Activated naive CD8-positive, alpha-beta T cell treated with anti-CD3 and anti-CD28 coated beads, Interleukin-2, amount 10 ng/mL, durations not matched to agents 7 days and 5 days (primary cell): Measurements from ENCODE around the gene NMD3. TPM values are rescaled to one million over a fixed set of nuclear protein-coding genes. Genes with fewer than 3 reads are reported as not detected.
A peak's percentile ranks its signal among the peaks of the same experiment; 100 is the strongest.

ENCODE experiments used
- ATAC-seq: fragments of 150-1000 bp; cut with Tn5 transposase; one replicate; pipeline ENCODE4 v1.10.0; 2021; ENCODE audit warnings: low read depth, moderate library complexity
- POLR2A ChIA-PET: fragments of 350-600 bp; sonication (Branson Sonifier 250); formaldehyde crosslinking; loops from one replicate; lab custom pipeline; 2021; ENCODE audit warnings: antibody characterized with exemption; lab: Charles Lee
- DNase-seq: peaks from one replicate; pipeline ENCODE4 v3.0.0; 2021
- H3K27ac Mint-ChIP-seq: one replicate; pipeline ENCODE4 v1.8.0; 2022; ENCODE audit warnings: mild to moderate bottlenecking, mixed read lengths
- H3K27me3 Mint-ChIP-seq: one replicate; pipeline ENCODE4 v1.8.0; 2022; ENCODE audit warnings: mild to moderate bottlenecking, moderate library complexity, mixed read lengths
- H3K36me3 Mint-ChIP-seq: one replicate; pipeline ENCODE4 v1.8.0; 2021; ENCODE audit warnings: mild to moderate bottlenecking, mixed read lengths
- H3K4me1 Mint-ChIP-seq: one replicate; pipeline ENCODE4 v1.8.0; 2021; ENCODE audit warnings: mixed read lengths
- H3K4me3 Mint-ChIP-seq: one replicate; pipeline ENCODE4 v1.8.0; 2022; ENCODE audit warnings: mild to moderate bottlenecking, moderate library complexity, mixed read lengths
- H3K9me3 Mint-ChIP-seq: one replicate; pipeline ENCODE4 v1.8.0; 2021; ENCODE audit warnings: mixed read lengths
- total RNA-seq, 2 experiments: library from RNA; stranded (reverse); gene quantifications; one replicate each; pipeline ENCODE4 v1.2.3, GENCODE V29; 2021

The NMD3 gene
- total RNA-seq, 2 experiments from 2014 or later, result 43.8 to 44.9 TPM

DNA sequence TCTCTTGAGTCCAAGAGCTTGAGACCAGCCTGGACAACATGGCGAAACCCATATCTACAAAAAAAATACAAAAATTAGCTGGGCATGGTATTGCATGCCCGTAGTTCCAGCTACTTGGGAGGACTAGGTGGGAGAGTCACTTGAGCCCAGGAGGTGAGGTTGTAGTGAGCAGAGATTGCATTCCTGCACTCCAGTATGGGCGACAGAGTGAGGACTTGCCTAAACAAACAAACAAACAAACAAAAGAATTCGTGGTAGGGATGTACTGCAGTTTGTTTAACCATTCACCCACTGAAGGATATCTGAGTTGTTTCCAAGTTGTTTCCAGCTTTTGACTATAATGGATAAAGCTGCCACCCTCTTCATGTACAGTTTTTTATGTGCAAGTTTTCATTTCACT lies 7.5 kb upstream of the NMD3 start:
- POLR2A ChIA-PET, result interaction anchor here (1.4 kb wide), 1 partner anchor 8 kb away, joined by 4 read pairs; the partner anchor contains the start of gene NMD3

DNA sequence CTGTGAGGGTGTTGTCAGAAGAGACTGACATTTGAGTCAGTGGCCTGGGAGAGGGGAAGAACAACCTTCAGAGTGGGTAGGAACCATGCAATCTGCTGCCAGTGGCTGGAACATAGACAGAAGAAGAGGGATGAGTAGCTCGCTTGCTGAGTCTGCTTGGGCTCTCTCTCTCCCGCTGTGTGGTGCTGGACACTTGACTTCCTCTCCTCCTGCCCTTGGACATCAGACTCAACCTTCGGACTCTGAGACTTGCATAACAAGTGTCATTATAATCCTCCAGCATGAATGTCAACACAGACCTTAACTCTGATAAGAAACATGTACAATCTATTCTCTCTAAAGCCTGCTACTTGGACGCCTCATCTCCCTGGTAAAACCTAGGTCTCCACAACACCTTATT lies 5.9 kb upstream of the NMD3 start:
- POLR2A ChIA-PET, result no interaction called here
- peaks cover 30% of the 10 kb centered on the region for H3K27me3 Mint-ChIP-seq
- H3K4me3 Mint-ChIP-seq, result no peak overlapping the region
- no peaks in the 10 kb centered on the region for H3K9me3 Mint-ChIP-seq
- H3K27ac Mint-ChIP-seq, result no peak overlapping the region
- peaks cover 2% of the 10 kb centered on the region for H3K4me1 Mint-ChIP-seq
- no peaks in the 10 kb centered on the region for H3K36me3 Mint-ChIP-seq
- ATAC-seq (no peak), DNase-seq (no peak)

More for the DNA sequence above, 7.5 kb upstream of the NMD3 start:
- ATAC-seq, result no peak
- Mint-ChIP-seq H3K4me1 (no peaks in the 10 kb centered on the region), H3K9me3 (no peaks in the 10 kb centered on the region), H3K4me3 (no peak overlapping the region), H3K36me3 (no peaks in the 10 kb centered on the region), H3K27ac (no peak overlapping the region), H3K27me3 (peaks cover 33% of the 10 kb centered on the region)
- DNase-seq, result no peak

DNA sequence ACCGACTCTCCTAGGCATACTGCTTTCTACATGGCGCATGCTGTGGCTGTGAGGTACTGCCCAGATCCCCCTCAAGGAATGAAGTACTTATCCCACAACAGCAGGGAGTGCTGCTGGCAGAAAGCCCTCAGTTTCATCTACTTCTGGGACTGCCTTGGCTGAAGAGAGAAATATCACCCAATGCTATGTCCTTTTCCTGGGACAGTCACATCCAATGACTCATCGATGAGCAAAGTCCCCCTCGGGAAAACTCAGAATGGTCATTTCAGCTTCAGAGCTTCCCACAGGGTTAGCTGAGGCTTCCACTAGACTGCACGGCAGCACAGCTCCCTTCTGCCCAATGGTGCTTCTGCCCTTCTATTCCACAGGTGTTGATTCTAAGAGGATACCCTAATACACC lies 3.6 kb upstream of the NMD3 start:
- POLR2A ChIA-PET, result no interaction called here
- no peak overlapping the region for H3K4me3 Mint-ChIP-seq
- no peak overlapping the region for H3K27ac Mint-ChIP-seq
- H3K9me3 Mint-ChIP-seq, result no peaks in the 10 kb centered on the region
- peaks cover 9% of the 10 kb centered on the region for H3K4me1 Mint-ChIP-seq
- peaks cover 24% of the 10 kb centered on the region for H3K27me3 Mint-ChIP-seq
- DNase-seq (no peak), ATAC-seq (no peak)
- H3K36me3 Mint-ChIP-seq, result no peaks in the 10 kb centered on the region

DNA sequence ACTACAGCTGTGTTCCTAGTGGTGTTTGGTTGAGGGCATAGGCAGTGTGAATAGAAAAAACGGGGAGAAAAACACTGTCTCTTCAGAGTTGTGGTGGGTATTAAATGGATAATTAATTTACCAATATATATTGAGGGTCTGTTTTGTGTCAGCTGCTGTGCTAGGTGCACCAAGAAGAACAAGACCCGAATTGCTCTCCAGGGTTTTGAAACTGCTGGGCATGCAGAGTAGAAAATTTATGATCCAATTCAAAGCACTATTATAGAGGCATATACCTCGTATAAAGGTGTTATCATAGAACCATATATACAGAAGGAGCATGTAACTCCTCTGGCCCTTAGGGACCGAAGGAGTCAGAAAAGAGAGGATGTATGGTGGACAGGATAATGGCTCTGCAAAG lies 1.6 kb upstream of the NMD3 start:
- DNase-seq (no peak), ATAC-seq (no peak)
- Mint-ChIP-seq H3K27me3 (peaks cover 18% of the 10 kb centered on the region), H3K4me1 (peaks cover 20% of the 10 kb centered on the region), H3K27ac (no peak overlapping the region), H3K36me3 (peaks cover 7% of the 10 kb centered on the region), H3K4me3 (peak overlapping the region; percentile 17), H3K9me3 (no peaks in the 10 kb centered on the region)
- POLR2A ChIA-PET, result no interaction called here

DNA sequence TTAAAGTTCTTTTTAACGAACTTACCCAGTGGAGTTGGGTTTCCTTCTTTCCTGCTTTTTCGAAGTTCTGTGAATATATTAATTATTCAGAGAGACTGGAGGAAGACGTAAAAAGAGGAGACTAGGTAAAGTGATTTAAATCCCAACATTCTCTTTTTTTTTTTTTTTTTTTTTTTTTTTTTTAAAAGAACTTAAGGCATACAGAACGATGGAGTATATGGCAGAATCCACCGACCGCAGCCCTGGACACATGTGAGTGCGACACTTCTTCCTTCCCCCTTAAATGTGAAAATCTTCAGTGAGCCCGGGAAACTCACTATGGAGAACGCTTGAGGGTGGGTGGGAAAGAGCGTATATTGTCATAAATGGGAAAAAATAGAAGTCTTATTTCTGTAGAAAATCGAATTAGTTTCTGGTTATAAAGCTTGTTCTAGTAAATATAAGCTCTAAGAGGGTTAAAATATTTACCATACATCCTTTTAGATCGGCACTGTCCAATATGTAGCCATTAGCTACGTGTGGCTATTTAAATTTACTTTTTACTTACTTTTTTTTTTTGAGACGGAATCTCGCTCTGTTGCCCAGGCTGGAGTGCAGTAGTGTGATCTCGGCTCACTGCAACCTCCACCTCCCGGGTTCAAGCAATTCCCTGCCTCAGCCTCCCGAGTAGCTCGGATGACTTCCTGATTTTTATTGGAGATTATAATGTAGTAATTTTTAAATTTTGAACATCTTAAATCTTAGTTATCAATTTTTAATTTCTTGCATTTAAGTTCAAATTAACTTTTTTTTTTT lies 892 bp downstream of the NMD3 start:
- H3K9me3 Mint-ChIP-seq, result no peaks in the 10 kb centered on the region
- peaks cover 1% of the 10 kb centered on the region for H3K27me3 Mint-ChIP-seq
- peak overlapping the region; percentile 85 for H3K4me3 Mint-ChIP-seq
- H3K27ac Mint-ChIP-seq, result peak overlapping the region; percentile 94
- DNase-seq (no peak), ATAC-seq (no peak)
- peaks cover 23% of the 10 kb centered on the region for H3K4me1 Mint-ChIP-seq
- POLR2A ChIA-PET, result interaction anchor here (0.7 to 2.0 kb wide), 7 partner anchors 9 to 772 kb away, joined by 4 to 7 read pairs (median 5); partner anchors contain the start of genes B3GALNT1 and TRIM59
- H3K36me3 Mint-ChIP-seq, result peaks cover 14% of the 10 kb centered on the region

DNA sequence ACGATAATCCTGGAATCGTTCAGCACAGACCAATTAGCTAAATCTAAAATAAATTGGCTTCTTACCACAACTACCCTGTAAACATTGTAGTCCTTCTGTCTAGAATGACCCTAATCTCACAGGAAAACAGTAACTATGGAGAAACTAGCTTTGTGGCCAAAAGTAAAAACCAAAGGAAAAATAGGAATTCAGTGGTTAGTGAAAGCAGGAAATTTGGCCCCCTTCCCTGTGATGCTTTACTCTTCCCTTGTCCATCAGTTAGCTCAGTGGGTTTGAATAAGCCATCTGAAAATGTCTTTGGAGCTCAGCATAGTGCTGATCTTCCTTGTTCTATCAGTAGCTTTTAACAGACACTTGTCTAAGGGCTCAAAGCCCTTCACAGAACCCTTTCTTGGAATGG lies 1.6 kb downstream of the NMD3 start:
- POLR2A ChIA-PET, result interaction anchor here (1.0 to 2.0 kb wide), 4 partner anchors 8 to 773 kb away, joined by 4 to 7 read pairs (median 4); partner anchors contain the start of genes B3GALNT1 and TRIM59

DNA sequence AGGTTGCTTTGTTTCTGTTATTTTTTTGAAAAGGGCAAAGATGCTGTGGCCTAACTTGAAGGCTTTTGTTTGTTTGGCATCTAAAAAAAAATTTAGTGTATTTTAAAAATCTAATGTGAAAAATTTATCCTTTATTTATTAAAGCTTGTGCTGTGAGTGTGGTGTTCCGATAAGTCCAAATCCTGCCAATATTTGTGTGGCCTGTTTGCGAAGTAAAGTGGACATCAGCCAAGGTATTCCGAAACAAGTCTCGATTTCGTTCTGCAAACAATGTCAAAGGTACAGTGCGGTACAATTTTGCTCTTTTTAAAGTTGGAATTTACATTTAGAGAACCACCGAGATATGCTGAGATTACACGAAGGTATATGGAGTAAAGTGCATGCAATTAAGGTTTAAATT lies 3.7 kb downstream of the NMD3 start:
- no peaks in the 10 kb centered on the region for H3K27me3 Mint-ChIP-seq
- H3K4me3 Mint-ChIP-seq, result no peak overlapping the region
- H3K27ac Mint-ChIP-seq, result no peak overlapping the region
- DNase-seq (no peak), ATAC-seq (no peak)
- POLR2A ChIA-PET, result no interaction called here
- H3K36me3 Mint-ChIP-seq, result peaks cover 16% of the 10 kb centered on the region
- H3K9me3 Mint-ChIP-seq, result no peaks in the 10 kb centered on the region
- H3K4me1 Mint-ChIP-seq, result peaks cover 23% of the 10 kb centered on the region

More for the DNA sequence above, 1.6 kb downstream of the NMD3 start:
- Mint-ChIP-seq H3K4me1 (peaks cover 23% of the 10 kb centered on the region), H3K9me3 (no peaks in the 10 kb centered on the region), H3K36me3 (peaks cover 16% of the 10 kb centered on the region), H3K4me3 (peak overlapping the region; percentile 85), H3K27me3 (no peaks in the 10 kb centered on the region), H3K27ac (peak overlapping the region; percentile 23)
- no peak for ATAC-seq
- DNase-seq, result no peak

DNA sequence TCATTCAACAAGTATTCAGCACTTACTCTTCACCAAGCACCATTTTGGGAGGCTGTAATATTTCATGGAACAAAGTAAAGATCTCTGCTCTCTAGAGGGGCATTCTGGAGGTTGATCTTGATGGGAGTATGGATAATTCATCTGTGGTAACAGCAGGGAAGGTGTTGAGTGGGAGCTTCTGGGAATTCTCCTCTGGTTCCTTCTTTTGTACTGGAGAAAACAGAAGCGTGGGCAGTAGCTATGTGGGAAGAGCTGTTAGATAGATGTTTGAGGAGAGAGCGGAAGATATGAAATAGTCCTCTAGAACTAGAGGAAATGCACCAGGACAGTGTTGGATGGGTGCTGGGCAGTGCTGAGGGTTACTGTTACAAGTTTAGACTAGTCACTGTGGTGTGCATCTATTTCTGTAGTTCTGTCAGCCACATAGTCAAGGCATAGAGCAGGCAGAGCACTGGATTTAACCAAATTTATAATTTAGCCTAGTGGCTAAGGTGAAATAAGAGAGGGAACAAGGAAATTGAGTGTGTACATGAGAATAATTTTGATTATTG lies 9.6 kb downstream of the NMD3 start:
- ATAC-seq, result no peak
- Mint-ChIP-seq H3K4me3 (no peak overlapping the region), H3K27ac (no peak overlapping the region), H3K9me3 (no peaks in the 10 kb centered on the region), H3K4me1 (peaks cover 1% of the 10 kb centered on the region), H3K27me3 (no peaks in the 10 kb centered on the region), H3K36me3 (peaks cover 13% of the 10 kb centered on the region)
- POLR2A ChIA-PET, result interaction anchor here (1.1 kb wide), 1 partner anchor 8 kb away, joined by 5 read pairs; no protein-coding TSS in a partner anchor
- no peak for DNase-seq

DNA sequence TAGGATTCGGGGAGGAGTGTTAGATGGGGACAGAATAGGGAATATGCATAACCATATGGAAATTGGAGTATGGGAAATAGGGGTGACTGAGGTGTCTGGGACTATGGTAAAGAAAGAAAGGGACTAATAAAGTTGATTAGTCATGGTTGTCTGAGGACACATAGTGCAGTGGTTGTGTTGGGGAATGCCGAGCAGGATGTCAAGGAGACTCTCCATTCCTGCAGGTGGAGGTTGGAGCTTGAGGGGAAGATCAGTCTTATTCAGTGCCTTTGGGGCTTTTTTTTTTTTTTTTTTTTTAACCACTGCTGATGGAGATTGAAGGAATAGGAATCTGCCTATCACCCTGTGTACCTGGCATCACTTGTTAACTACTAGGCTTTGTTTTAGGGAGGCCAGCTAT lies 10.8 kb downstream of the NMD3 start:
- no peaks in the 10 kb centered on the region for H3K9me3 Mint-ChIP-seq
- H3K36me3 Mint-ChIP-seq, result peaks cover 20% of the 10 kb centered on the region
- ATAC-seq (no peak), DNase-seq (no peak)
- POLR2A ChIA-PET, result no interaction called here
- H3K4me3 Mint-ChIP-seq, result no peak overlapping the region
- H3K27ac Mint-ChIP-seq, result no peak overlapping the region
- peaks cover 5% of the 10 kb centered on the region for H3K4me1 Mint-ChIP-seq
- H3K27me3 Mint-ChIP-seq, result no peaks in the 10 kb centered on the region

DNA sequence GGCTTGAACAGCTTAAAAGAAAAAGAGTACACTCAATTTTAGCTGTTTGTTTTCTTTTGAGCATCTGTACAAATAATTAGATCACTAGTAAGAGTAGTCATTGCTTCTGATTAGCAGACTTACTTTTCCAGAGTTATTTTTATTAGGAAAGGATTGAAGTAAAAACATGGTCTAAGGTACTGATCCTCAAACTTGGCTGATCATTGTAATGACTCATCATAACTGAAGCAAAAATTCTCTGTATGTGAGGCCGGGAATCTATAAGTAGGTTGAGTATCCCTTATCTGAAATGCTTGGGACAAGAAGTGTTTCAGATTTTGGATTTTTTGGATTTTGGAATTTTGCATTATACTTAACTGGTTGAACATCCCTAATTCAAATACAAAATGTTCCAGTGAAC lies 12.4 kb downstream of the NMD3 start:
- peaks cover 24% of the 10 kb centered on the region for H3K36me3 Mint-ChIP-seq
- H3K27me3 Mint-ChIP-seq, result no peaks in the 10 kb centered on the region
- no peak for ATAC-seq
- H3K9me3 Mint-ChIP-seq, result no peaks in the 10 kb centered on the region
- H3K4me1 Mint-ChIP-seq, result peaks cover 5% of the 10 kb centered on the region
- H3K27ac Mint-ChIP-seq, result no peak overlapping the region
- POLR2A ChIA-PET, result no interaction called here
- H3K4me3 Mint-ChIP-seq, result no peak overlapping the region
- DNase-seq, result no peak

DNA sequence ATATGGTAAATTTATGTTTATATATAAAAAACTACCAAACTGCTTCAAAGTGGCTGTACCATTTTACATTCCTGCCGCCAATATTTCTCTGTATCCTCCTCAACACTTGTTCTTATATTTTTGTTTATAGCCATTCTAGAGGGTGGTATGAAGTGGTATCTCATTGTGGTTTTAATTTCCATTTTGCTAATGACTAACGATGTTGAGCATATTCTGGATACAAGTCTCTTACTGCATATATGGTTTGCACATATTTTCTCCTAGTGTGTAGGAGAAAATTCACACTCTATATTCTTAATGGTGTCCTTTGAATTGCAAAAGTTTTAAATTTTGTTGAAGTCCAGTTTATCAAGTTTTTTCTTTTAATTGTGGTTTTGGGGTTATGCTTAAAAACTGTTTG lies 15.1 kb downstream of the NMD3 start:
- Mint-ChIP-seq H3K27ac (no peak overlapping the region), H3K4me3 (no peak overlapping the region), H3K9me3 (no peaks in the 10 kb centered on the region), H3K27me3 (no peaks in the 10 kb centered on the region), H3K4me1 (peaks cover 5% of the 10 kb centered on the region), H3K36me3 (peaks cover 29% of the 10 kb centered on the region)
- POLR2A ChIA-PET, result interaction anchor here (1.2 kb wide), 1 partner anchor 14 kb away, joined by 4 read pairs; no protein-coding TSS in a partner anchor
- no peak for ATAC-seq
- no peak for DNase-seq

DNA sequence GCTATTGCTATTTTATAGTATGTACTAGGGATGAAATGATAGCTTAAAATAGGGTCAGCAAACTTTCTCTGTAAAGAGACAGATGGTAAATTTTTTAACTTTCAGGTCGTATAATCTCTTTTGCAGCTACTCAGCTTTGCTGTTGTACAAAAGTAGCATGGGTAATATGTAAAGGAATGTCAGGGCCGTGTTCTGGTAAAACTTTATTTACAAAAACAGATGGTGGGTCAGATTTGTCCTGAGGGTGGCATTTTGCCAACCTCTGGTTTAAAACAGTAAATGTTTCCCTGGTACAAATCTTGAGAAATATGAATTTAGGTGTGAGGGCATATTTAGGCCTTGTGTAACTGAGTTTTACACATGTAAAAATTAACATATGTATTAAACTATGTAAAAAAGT lies 18.6 kb downstream of the NMD3 start:
- DNase-seq, result no peak
- Mint-ChIP-seq H3K9me3 (no peaks in the 10 kb centered on the region), H3K4me1 (peaks cover 4% of the 10 kb centered on the region), H3K4me3 (no peak overlapping the region), H3K27me3 (no peaks in the 10 kb centered on the region), H3K27ac (no peak overlapping the region), H3K36me3 (peaks cover 27% of the 10 kb centered on the region)
- no peak for ATAC-seq
- POLR2A ChIA-PET, result no interaction called here

DNA sequence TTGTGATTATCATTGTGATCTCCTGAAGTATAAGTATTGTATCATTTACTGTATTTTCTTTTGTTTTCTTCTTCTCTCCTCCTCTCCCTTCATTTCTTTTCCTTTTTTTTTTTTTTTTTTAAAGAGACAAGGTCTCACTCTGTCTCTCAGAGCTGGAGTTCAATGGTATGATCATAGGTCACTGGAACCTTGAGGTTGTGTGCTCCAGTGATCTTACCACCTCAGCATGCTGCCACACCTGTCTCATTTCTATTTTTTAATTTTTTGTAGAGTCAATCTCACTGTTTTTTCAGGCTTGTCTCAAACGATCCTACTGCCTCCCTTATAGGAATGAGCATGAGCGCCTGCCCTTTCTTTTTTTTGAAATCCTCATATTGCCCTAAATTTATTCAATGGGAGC lies 23.4 kb downstream of the NMD3 start:
- POLR2A ChIA-PET, result no interaction called here
- H3K4me3 Mint-ChIP-seq, result no peak overlapping the region
- peaks cover 15% of the 10 kb centered on the region for H3K36me3 Mint-ChIP-seq

DNA sequence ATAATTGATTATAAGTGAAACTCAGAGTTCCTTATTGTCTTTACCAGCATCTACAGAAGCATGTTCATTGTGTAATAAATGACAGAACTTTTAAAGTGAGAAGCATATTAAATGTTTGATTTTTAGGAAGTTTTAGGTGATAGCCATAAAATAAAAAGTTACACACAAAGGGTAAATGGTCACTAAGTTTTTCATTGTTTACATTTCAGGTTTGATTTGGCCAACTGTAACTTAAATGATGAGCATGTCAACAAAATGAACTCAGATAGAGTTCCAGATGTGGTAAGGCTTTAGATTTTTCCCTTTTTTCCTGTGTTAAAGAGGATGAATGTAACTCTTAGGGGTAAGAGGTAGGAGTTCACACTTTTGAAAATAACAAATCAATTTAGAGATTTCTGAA lies 25.9 kb downstream of the NMD3 start:
- Mint-ChIP-seq H3K4me1 (peaks cover 3% of the 10 kb centered on the region), H3K4me3 (no peak overlapping the region), H3K36me3 (peaks cover 23% of the 10 kb centered on the region), H3K27ac (no peak overlapping the region), H3K27me3 (no peaks in the 10 kb centered on the region), H3K9me3 (no peaks in the 10 kb centered on the region)
- POLR2A ChIA-PET, result no interaction called here
- ATAC-seq, result no peak
- DNase-seq, result no peak

More for the DNA sequence above, 23.4 kb downstream of the NMD3 start:
- no peak overlapping the region for H3K27ac Mint-ChIP-seq
- H3K4me1 Mint-ChIP-seq, result peaks cover 3% of the 10 kb centered on the region
- no peak for ATAC-seq
- H3K27me3 Mint-ChIP-seq, result no peaks in the 10 kb centered on the region
- no peaks in the 10 kb centered on the region for H3K9me3 Mint-ChIP-seq
- DNase-seq, result no peak
